Measurements from ENCODE around the gene KCNA3. TPM values are rescaled to one million over a fixed set of nuclear protein-coding genes. Genes with fewer than 3 reads are reported as not detected.
A peak's percentile ranks its signal among the peaks of the same experiment; 100 is the strongest.

KCNA3 gene
- total and polyA plus RNA-seq, 2 of the 4 experiments (the other 2 are of a cell fraction): under 0.01 to 0.09 TPM

DNA sequence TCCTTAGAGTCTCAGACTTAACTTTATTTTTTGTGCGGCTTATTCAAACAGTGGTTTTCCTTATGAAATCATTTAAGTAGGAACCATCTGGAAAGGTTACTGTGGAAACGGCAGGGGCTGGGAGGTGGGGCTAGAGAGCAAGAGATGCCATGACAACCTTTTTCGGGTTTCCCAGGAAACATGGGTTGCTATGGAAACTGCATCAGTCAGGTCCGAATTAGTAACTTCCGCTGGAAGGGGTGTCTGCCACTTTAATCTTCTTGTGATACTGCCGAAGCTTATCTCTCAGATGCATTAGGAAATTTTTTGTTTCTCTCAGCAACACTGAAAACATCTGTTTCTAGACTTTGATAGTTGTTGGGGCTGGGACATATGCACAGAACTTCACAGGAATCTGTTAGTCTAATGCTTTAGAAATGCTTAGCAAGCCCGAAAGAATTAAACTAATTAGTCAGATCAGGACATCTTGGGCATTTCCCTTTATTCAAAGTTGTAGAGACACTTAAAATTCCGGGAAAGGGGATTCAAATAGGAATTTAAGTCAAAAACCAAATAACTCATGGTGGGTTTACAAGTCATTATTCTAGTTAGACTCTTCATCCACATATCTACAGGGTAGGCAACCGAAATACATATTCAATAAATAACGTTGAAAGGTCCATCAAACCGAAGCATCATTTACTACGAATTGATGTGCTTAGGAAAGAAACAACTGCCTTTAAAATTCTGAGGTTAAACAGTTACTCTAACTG is 2.6 kb downstream of the KCNA3 start:
- H3K9me3 ChIP-seq (ENCODE audit: control insufficient read depth, insufficient read depth, low read length): peaks cover 5% of the 10 kb centered on the region; the same call in 1 of the 2 replicates
- in situ Hi-C loops (cut with MboI; ENCODE audit: low sequenced_read_pairs): no loop called here
- H3K79me1 ChIP-seq (ENCODE audit: low read depth in 1 of 2, low read length in 2 of 2): no peaks in the 10 kb centered on the region; a peak in 1 of 4 replicates
- H4K91ac ChIP-seq (ENCODE audit: insufficient read depth, low read depth, low read length): no peak overlapping the region
- H4K20me1 ChIP-seq (ENCODE audit: insufficient read depth, low read length): no peaks in the 10 kb centered on the region
- 8% methylated on average over 2 of the region's 12 CpGs; no CpG with 5 or more reads in 1 of the 2 experiments for WGBS, 2 experiments (ENCODE audit: extremely low coverage in 2 of 2, insufficient read length in 1 of 2)
- H3K36me3 ChIP-seq (ENCODE audit: control insufficient read depth, insufficient read depth, low read length): no peaks in the 10 kb centered on the region
- H3K27me3 ChIP-seq (ENCODE audit: control insufficient read depth, insufficient read depth, low read length): peaks cover 20% of the 10 kb centered on the region
- H3K23ac ChIP-seq (ENCODE audit: low read depth, low read length): no peak overlapping the region
- no peak overlapping the region for H2AFZ ChIP-seq (replicated peaks; ENCODE audit: low read length, poor library complexity)
- DNase-seq (peak; percentile 39), ATAC-seq (ENCODE audit: low read depth) (peak; percentile 37)
- H4K5ac ChIP-seq (ENCODE audit: low read depth, low read length): no peak overlapping the region
- H3K56ac ChIP-seq (ENCODE audit: extremely low read depth, insufficient read depth, low read length): no peak overlapping the region
- CTCF ChIA-PET: no interaction called here
- no peak overlapping the region for H2BK120ac ChIP-seq (ENCODE audit: low read depth, low read length)
- no peak overlapping the region for H2BK20ac ChIP-seq (ENCODE audit: low read depth, low read length)
- H3K9me1 ChIP-seq (ENCODE audit: insufficient read depth, low read length): no peaks in the 10 kb centered on the region
- no peak overlapping the region for H2AK5ac ChIP-seq (ENCODE audit: low read depth, low read length)
- H3K9ac ChIP-seq (ENCODE audit: low read depth, low read length): no peak overlapping the region
- no peak overlapping the region for H3K4me3 ChIP-seq (ENCODE audit: insufficient read depth, low read depth, low read length)
- peak overlapping the region; percentile 3; the same call in 1 of the 2 replicates for H3K4me2 ChIP-seq (ENCODE audit: low read depth, low read length)
- H2BK15ac ChIP-seq (ENCODE audit: low read depth, low read length): no peak overlapping the region
- dilution Hi-C loops (cut with HindIII; ENCODE audit: low sequenced_read_pairs, unreplicated experiment): no loop called here
- no peak overlapping the region for H2AK9ac ChIP-seq (replicated peaks; ENCODE audit: low read depth, low read length, poor library complexity)
- POLR2A ChIA-PET (ENCODE audit: unreplicated experiment): no interaction called here
- intact Hi-C loops (cut with micrococcal nuclease): no loop called here
- H3K4me1 ChIP-seq (ENCODE audit: control insufficient read depth, insufficient read depth, low read length): no peaks in the 10 kb centered on the region; the same call in 1 of the 2 replicates
- H3K14ac ChIP-seq (replicated peaks; ENCODE audit: low read depth, low read length): no peak overlapping the region
- no peak overlapping the region for H2BK5ac ChIP-seq (ENCODE audit: low read depth, low read length, poor library complexity, severe bottlenecking)
- no peak overlapping the region for H3K27ac ChIP-seq (ENCODE audit: insufficient read depth, low read length)
- no peak overlapping the region for H4K8ac ChIP-seq (ENCODE audit: low read depth in 2 of 2, low read length in 2 of 2)
- H3K4ac ChIP-seq (ENCODE audit: low read depth, low read length): no peak overlapping the region
- TF ChIP-seq CEBPB (IDR thresholded peaks at IDR 0.05; ENCODE audit: low read depth, low read length): no peak
- TF ChIP-seq MXI1 (IDR thresholded peaks at IDR 0.05; ENCODE audit: borderline replicate concordance, low read depth, low read length): no peak
- TF ChIP-seq FOS (IDR thresholded peaks at IDR 0.05; ENCODE audit: low read depth, low read length): no peak
- no peak for TF ChIP-seq NFE2L2 (IDR thresholded peaks at IDR 0.05; ENCODE audit: low read depth, low read length)
- no peak overlapping the region for H3K18ac ChIP-seq (ENCODE audit: low read depth, low read length)
- BruUV-seq (replicated peaks): no TSS peak
